NK-92 (cell line): ENCODE results near the gene HCAR2.
"Not testable (repeated sequence)": the region's sequence is repeated elsewhere in the genome, so short reads cannot be mapped to it uniquely, and the experiment has no call there.

Experiments
- DNase-seq: peaks from one replicate; lab custom pipeline; 2025; ENCODE audit not compliant: unreplicated experiment; lab: John Stamatoyannopoulos, UW

The HCAR2 gene

GRCh38 chr12:122721057-122721545 lies 17.9 kb upstream of the HCAR2 start:
- no peak for DNase-seq

- not testable (repeated sequence) for DNase-seq
These were observed 13.5 kb upstream of the HCAR2 start, which contains the start of gene HCAR3 for GRCh38 chr12:122716658-122717057. Gene HCAR3 (minus strand): TSS chr12:122716811. CDS start chr12:122716737, 74 bp downstream.

- not testable (repeated sequence) for DNase-seq
These were observed 12.1 kb upstream of the HCAR2 start for GRCh38 chr12:122715211-122715610.

- DNase-seq: not testable (repeated sequence)
These were observed 10.5 kb upstream of the HCAR2 start for GRCh38 chr12:122713491-122714188.

- DNase-seq: not testable (repeated sequence)
These were observed 8.1 kb upstream of the HCAR2 start for GRCh38 chr12:122711266-122711665.

GRCh38 chr12:122710341-122710740 lies 7.2 kb upstream of the HCAR2 start:
- DNase-seq: not testable (repeated sequence)

GRCh38 chr12:122709287-122709686 lies 6.1 kb upstream of the HCAR2 start:
- not testable (repeated sequence) for DNase-seq

GRCh38 chr12:122703841-122704240 lies 684 bp upstream of the HCAR2 start:
- not testable (repeated sequence) for DNase-seq

GRCh38 chr12:122701481-122701880 lies 1.7 kb downstream of the HCAR2 start:
- not testable (repeated sequence) for DNase-seq

GRCh38 chr12:122700038-122700710 lies 3.0 kb downstream of the HCAR2 start:
- DNase-seq: not testable (repeated sequence)

- DNase-seq: not testable (repeated sequence)
These were observed 6.2 kb downstream of the HCAR2 start for GRCh38 chr12:122696922-122697321.

GRCh38 chr12:122691566-122691965 lies 11.6 kb downstream of the HCAR2 start:
- DNase-seq: no peak

GRCh38 chr12:122688291-122688690 lies 14.9 kb downstream of the HCAR2 start:
- DNase-seq: no peak

GRCh38 chr12:122687086-122687485 lies 16.1 kb downstream of the HCAR2 start:
- DNase-seq: no peak

- no peak for DNase-seq
These were observed 16.6 kb downstream of the HCAR2 start for GRCh38 chr12:122686538-122686937.

- no peak for DNase-seq
These were observed 18.8 kb downstream of the HCAR2 start for GRCh38 chr12:122684297-122684813.

GRCh38 chr12:122681814-122682213 lies 21.3 kb downstream of the HCAR2 start:
- no peak for DNase-seq

GRCh38 chr12:122680989-122681388 lies 22.2 kb downstream of the HCAR2 start:
- DNase-seq: not testable (repeated sequence)

- DNase-seq: not testable (repeated sequence)
These were observed 26.4 kb downstream of the HCAR2 start for GRCh38 chr12:122676781-122677180.

GRCh38 chr12:122676015-122676414 lies 27.1 kb downstream of the HCAR2 start:
- not testable (repeated sequence) for DNase-seq

GRCh38 chr12:122672515-122672914 lies 30.6 kb downstream of the HCAR2 start:
- DNase-seq: no peak
